AG08396 (cell line): Measurements from ENCODE around the gene PHF13.

ENCODE experiments used
- DNase-seq: peaks from one replicate; pipeline ENCODE4 v3.0.0; 2012; ENCODE audit warnings: low spot score, mixed read lengths

Gene PHF13

DNA sequence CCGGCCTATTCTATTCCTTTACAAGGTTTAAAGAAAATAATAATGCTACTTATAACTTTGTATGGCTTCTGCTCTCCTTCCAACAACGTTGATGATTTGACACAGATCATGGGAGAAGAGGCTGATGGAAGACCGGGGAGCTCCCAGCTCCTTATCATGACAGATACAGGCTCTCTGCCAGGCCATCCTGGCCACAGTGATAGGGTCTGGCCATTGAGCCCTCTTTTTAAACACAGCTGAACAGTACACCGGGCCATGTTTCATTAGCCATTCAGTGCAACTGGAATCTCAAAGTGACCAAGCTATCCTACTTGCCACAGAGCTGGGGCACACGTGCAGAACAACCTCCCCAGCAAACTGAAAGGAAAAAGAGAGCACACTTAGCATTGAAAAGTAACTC is 53.2 kb downstream of the PHF13 start:
- no peak for DNase-seq

DNA sequence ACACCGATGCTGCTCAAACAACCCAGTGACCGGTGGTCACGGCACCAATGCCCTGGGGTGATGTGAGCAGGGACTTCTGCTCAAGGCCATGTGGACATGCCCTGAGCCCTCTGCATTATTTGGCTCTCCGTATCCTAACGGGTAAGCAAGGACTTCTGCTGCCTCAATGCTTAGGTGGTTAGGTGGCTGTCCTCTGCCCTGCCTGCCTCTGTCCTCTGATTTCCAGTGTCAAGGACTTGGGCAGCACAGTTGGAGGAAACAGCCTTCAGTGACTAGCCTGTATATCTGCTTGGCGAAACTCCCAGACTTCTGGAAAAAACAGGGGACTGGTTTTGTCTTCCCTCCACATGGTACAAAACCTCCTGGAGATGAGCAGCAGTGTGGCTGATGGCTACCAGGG is 53.6 kb downstream of the PHF13 start:
- DNase-seq = no peak

DNA sequence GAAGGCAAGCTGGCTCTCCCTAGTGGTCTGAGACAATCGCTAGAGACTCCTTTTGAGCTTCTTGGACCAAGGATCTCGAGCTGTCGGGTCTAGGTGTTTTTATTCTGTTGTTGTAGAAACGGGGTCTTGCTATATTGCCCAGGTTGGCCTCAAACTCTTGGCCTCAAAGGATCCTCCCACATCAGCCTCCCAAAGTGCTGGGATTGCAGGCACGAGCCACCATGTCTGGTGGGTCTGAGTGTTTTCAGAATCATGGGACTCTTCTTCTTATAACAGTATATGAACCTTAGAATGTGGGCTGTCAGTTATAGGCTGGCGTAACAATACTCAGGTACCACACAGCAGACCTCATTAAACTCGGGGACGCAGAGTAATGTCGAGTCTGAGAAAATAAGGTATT is 55.0 kb downstream of the PHF13 start:
- DNase-seq = no peak

DNA sequence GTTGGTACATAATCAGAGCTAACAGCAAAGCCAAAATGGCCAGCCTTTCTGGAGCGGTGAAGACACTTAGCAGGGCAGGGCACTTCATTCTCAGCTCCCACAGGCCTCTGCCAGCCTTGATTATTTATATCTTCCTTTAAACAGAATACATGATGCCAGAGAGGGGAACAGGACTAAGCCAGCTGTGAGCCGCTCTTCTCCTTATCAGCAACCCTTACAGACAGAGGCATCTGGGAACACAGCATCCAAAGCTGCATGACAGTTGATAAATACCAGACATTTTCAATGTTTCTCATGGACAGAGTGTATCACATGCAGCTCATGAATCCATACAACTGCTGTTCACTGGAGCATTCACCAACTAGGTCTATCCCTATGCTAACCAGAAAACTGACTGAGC is 59.0 kb downstream of the PHF13 start:
- DNase-seq = no peak
